T1000 (cell line): ENCODE measurements around the gene RASIP1.
A peak's percentile ranks its signal among the peaks of the same experiment; 100 is the strongest.

Source experiments
- DNase-seq: peaks from one replicate; lab custom pipeline; 2025; ENCODE audit warnings: mixed read lengths; lab: John Stamatoyannopoulos, UW

RASIP1 gene

GRCh38 chr19:48755084-48755641, 14.8 kb upstream of the RASIP1 start, which contains the start of gene FGF21:
FGF21 (plus strand) TSS chr19:48755524; CDS start chr19:48756237, 713 bp downstream.
- no peak for DNase-seq

- DNase-seq: no peak
Observed at GRCh38 chr19:48752496-48753365, 12.3 kb upstream of the RASIP1 start, which contains the start of gene FUT1. FUT1 (minus strand) TSS chr19:48752641; CDS start chr19:48751281, 1,360 bp downstream.

- DNase-seq: no peak
Observed at GRCh38 chr19:48751845-48752495, 11.6 kb upstream of the RASIP1 start.

GRCh38 chr19:48750771-48751504, 10.5 kb upstream of the RASIP1 start:
- DNase-seq: no peak

- no peak for DNase-seq
Observed at GRCh38 chr19:48750351-48750750, 9.9 kb upstream of the RASIP1 start.

- DNase-seq: no peak
Observed at GRCh38 chr19:48749571-48750198, 9.3 kb upstream of the RASIP1 start.

- peak; percentile 93 for DNase-seq
Observed at GRCh38 chr19:48746738-48747575, 6.5 kb upstream of the RASIP1 start, which contains the start of gene IZUMO1. IZUMO1 (minus strand) TSS chr19:48746909; CDS start chr19:48745859, 1,050 bp downstream.

GRCh38 chr19:48746110-48746509, 5.7 kb upstream of the RASIP1 start:
- DNase-seq: no peak

- peak; percentile 31 for DNase-seq
Observed at GRCh38 chr19:48745208-48745995, 5.0 kb upstream of the RASIP1 start.

GRCh38 chr19:48742096-48742495, 1.7 kb upstream of the RASIP1 start:
- DNase-seq: no peak

GRCh38 chr19:48741129-48741999, 954 bp upstream of the RASIP1 start:
- DNase-seq: no peak

GRCh38 chr19:48739404-48740163, 826 bp downstream of the RASIP1 start:
- no peak for DNase-seq

- peak; percentile 73 for DNase-seq
Observed at GRCh38 chr19:48738557-48739403, 1.6 kb downstream of the RASIP1 start.

GRCh38 chr19:48737360-48737998, 2.9 kb downstream of the RASIP1 start:
- no peak for DNase-seq

GRCh38 chr19:48735031-48735615, 5.3 kb downstream of the RASIP1 start:
- DNase-seq: no peak

- DNase-seq: no peak
Observed at GRCh38 chr19:48734625-48735024, 5.8 kb downstream of the RASIP1 start.
